ENCODE results near the gene PPP4C. TPM values are rescaled to one million over a fixed set of nuclear protein-coding genes. Genes with fewer than 3 reads are reported as not detected.

PPP4C gene
- polyA plus RNA-seq, 1 donor from 2014 or later: 173 TPM

GRCh38 chr16:30095166-30096078 lies 19.6 kb downstream of the PPP4C start:
- no peaks in the 10 kb centered on the region for H3K9me3 ChIP-seq (ENCODE audit: low read length)
- TF ChIP-seq CTCF (IDR thresholded peaks at IDR 0.05; ENCODE audit: poor library complexity, severe bottlenecking) (no peak), REST (IDR thresholded peaks at IDR 0.05; ENCODE audit: borderline replicate concordance) (no peak), SMC3 (conservative IDR thresholded peaks at IDR 0.05; ENCODE audit: poor library complexity) (no peak)
- H3K27me3 ChIP-seq (ENCODE audit: insufficient read depth, low read depth, low read length): no peaks in the 10 kb centered on the region
- H3K4me3 ChIP-seq (ENCODE audit: low read length): peak overlapping the region; percentile 64
- H3K4me2 ChIP-seq (ENCODE audit: low read length): peak overlapping the region; percentile 30
- no peaks in the 10 kb centered on the region for H3K9me2 ChIP-seq (ENCODE audit: insufficient read depth, low read length)
- no peaks in the 10 kb centered on the region for H4K20me1 ChIP-seq (ENCODE audit: insufficient read depth)
- peaks cover 3% of the 10 kb centered on the region for H3K36me3 ChIP-seq (ENCODE audit: insufficient read depth, low read length)
- no peak overlapping the region for H2AFZ ChIP-seq (ENCODE audit: low read depth, low read length)
- peak overlapping the region; percentile 53 for H3K27ac ChIP-seq (ENCODE audit: low read length)
- peaks cover 35% of the 10 kb centered on the region for H3K79me2 ChIP-seq (replicated peaks; ENCODE audit: insufficient read depth, low read length)
- H3K9ac ChIP-seq (ENCODE audit: low read length): peak overlapping the region; percentile 96
- peaks cover 3% of the 10 kb centered on the region for H3F3A ChIP-seq (ENCODE audit: insufficient read depth, low read length, poor library complexity, severe bottlenecking)

- no peaks in the 10 kb centered on the region for H3K27me3 ChIP-seq (ENCODE audit: insufficient read depth, low read depth, low read length)
- peak within 1 kb of the TSS; percentile 86 for H3K4me3 ChIP-seq (ENCODE audit: low read length)
- H3K9ac ChIP-seq (ENCODE audit: low read length): peak within 1 kb of the TSS; percentile 96
- no peaks in the 10 kb centered on the region for H4K20me1 ChIP-seq (ENCODE audit: insufficient read depth)
- H3F3A ChIP-seq (ENCODE audit: insufficient read depth, low read length, poor library complexity, severe bottlenecking): peaks cover 3% of the 10 kb centered on the region
- peak within 1 kb of the TSS; percentile 95 for H3K4me2 ChIP-seq (ENCODE audit: low read length)
- TF ChIP-seq RAD21 (conservative IDR thresholded peaks at IDR 0.05) (peak; percentile 27), REST (IDR thresholded peaks at IDR 0.05; ENCODE audit: borderline replicate concordance) (peak; percentile 91), MXI1 (conservative IDR thresholded peaks at IDR 0.05; ENCODE audit: poor library complexity, severe bottlenecking) (peak; percentile 60), SMC3 (conservative IDR thresholded peaks at IDR 0.05; ENCODE audit: poor library complexity) (no peak), EZH2 (IDR thresholded peaks at IDR 0.05; ENCODE audit: borderline replicate concordance, insufficient read depth, low read length, poor library complexity, severe bottlenecking) (no peak), TAF1 (IDR thresholded peaks at IDR 0.05; ENCODE audit: low read depth) (peak; percentile 39), POLR2AphosphoS5 (IDR thresholded peaks at IDR 0.05) (peak; percentile 71), EP300 (conservative IDR thresholded peaks at IDR 0.05; ENCODE audit: poor library complexity, severe bottlenecking) (peak; percentile 13), CTCF (IDR thresholded peaks at IDR 0.05; ENCODE audit: poor library complexity, severe bottlenecking) (no peak)
- peak within 1 kb of the TSS; percentile 100 for H3K27ac ChIP-seq (ENCODE audit: low read length)
- no peaks in the 10 kb centered on the region for H3K9me2 ChIP-seq (ENCODE audit: insufficient read depth, low read length)
- peaks cover 44% of the 10 kb centered on the region for H3K79me2 ChIP-seq (replicated peaks; ENCODE audit: insufficient read depth, low read length)
- H3K9me3 ChIP-seq (ENCODE audit: low read length): no peaks in the 10 kb centered on the region
- peaks cover 8% of the 10 kb centered on the region for H3K36me3 ChIP-seq (ENCODE audit: insufficient read depth, low read length)
- H2AFZ ChIP-seq (ENCODE audit: low read depth, low read length): peak within 1 kb of the TSS; percentile 67
These were observed 20.5 kb downstream of the PPP4C start, which contains the start of gene YPEL3 for GRCh38 chr16:30096105-30096861. TSS of gene YPEL3 (minus strand) at chr16:30096213. CDS start at chr16:30095482, 731 bp downstream.

Data from neural cell (in vitro differentiated cells).